PFSK-1 (cell line): ENCODE data around the gene SLC2A4RG.

Experiments
- FOXP2 ChIP-seq: optimal IDR thresholded peaks from 2 replicates; pipeline ENCODE3; 2011; ENCODE audit warnings: borderline replicate concordance, control low read depth, inconsistent platforms; ENCODE audit not compliant: insufficient read depth; ENCODE audit errors: extremely low read length, extremely low read depth
- POLR2AphosphoS5 ChIP-seq: IDR thresholded peaks from 2 replicates; pipeline ENCODE4 v1.6.1; 2012; ENCODE audit warnings: low read depth, mild to moderate bottlenecking, control low read depth, low read length, moderate library complexity
- SIN3A ChIP-seq: IDR thresholded peaks from 2 replicates; pipeline ENCODE4 v1.6.1; 2012; ENCODE audit warnings: mild to moderate bottlenecking, low read length, moderate library complexity, borderline replicate concordance; ENCODE audit not compliant: insufficient read depth
- TAF1 ChIP-seq: IDR thresholded peaks from 2 replicates; pipeline ENCODE4 v1.6.1; 2012; ENCODE audit warnings: low read length, control low read depth, borderline replicate concordance; ENCODE audit not compliant: insufficient read depth
- TF ChIP-seq, protein P1 (sequence below), 2 experiments: IDR thresholded peaks; 2 replicates each; pipeline versions ENCODE4 v1.6.1 to v1.8.0; 2011 to 2012; ENCODE audit warnings: low read depth in 2 of 2, low read length in 2 of 2, control low read depth in 1 of 2, inconsistent platforms in 1 of 2, mild to moderate bottlenecking in 1 of 2, moderate library complexity in 1 of 2; ENCODE audit not compliant: insufficient read depth in 1 of 2

- TF ChIP-seq TAF1: no peak
- TF ChIP-seq POLR2AphosphoS5: no peak
- TF ChIP-seq, protein P1, sequence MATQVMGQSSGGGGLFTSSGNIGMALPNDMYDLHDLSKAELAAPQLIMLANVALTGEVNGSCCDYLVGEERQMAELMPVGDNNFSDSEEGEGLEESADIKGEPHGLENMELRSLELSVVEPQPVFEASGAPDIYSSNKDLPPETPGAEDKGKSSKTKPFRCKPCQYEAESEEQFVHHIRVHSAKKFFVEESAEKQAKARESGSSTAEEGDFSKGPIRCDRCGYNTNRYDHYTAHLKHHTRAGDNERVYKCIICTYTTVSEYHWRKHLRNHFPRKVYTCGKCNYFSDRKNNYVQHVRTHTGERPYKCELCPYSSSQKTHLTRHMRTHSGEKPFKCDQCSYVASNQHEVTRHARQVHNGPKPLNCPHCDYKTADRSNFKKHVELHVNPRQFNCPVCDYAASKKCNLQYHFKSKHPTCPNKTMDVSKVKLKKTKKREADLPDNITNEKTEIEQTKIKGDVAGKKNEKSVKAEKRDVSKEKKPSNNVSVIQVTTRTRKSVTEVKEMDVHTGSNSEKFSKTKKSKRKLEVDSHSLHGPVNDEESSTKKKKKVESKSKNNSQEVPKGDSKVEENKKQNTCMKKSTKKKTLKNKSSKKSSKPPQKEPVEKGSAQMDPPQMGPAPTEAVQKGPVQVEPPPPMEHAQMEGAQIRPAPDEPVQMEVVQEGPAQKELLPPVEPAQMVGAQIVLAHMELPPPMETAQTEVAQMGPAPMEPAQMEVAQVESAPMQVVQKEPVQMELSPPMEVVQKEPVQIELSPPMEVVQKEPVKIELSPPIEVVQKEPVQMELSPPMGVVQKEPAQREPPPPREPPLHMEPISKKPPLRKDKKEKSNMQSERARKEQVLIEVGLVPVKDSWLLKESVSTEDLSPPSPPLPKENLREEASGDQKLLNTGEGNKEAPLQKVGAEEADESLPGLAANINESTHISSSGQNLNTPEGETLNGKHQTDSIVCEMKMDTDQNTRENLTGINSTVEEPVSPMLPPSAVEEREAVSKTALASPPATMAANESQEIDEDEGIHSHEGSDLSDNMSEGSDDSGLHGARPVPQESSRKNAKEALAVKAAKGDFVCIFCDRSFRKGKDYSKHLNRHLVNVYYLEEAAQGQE (IDR thresholded peaks at IDR 0.05; ENCODE audit: insufficient read depth in 1 of 2, low read depth in 2 of 2, low read length in 2 of 2): no peak
- TF ChIP-seq SIN3A: no peak
- TF ChIP-seq FOXP2: no peak
These were observed 1.5 kb upstream of the SLC2A4RG start for GRCh38 chr20:63737945-63738686.
